ENCODE data around the gene IKZF3.
"Not testable (repeated sequence)": the region's sequence is repeated elsewhere in the genome, so short reads cannot be mapped to it uniquely, and the experiment has no call there.

Gene IKZF3

GRCh38 chr17:39738983-39739884, 124.9 kb downstream of the IKZF3 start:
- peak; percentile 61 for DNase-seq (ENCODE audit: low spot score)

- peak; percentile 69 for DNase-seq (ENCODE audit: low spot score)
Observed at GRCh38 chr17:39738568-39738901, 125.6 kb downstream of the IKZF3 start.

- DNase-seq (ENCODE audit: low spot score), result peak; percentile 89
Observed at GRCh38 chr17:39737760-39738567, 126.1 kb downstream of the IKZF3 start, which contains the start of gene GRB7. GRB7 (plus strand) TSS chr17:39737938; CDS start chr17:39742302, 4,364 bp downstream.

- DNase-seq (ENCODE audit: low spot score), result no peak
Observed at GRCh38 chr17:39737206-39737759, 126.8 kb downstream of the IKZF3 start.

GRCh38 chr17:39736319-39737165, 127.6 kb downstream of the IKZF3 start:
- DNase-seq (ENCODE audit: low spot score), result no peak

GRCh38 chr17:39735882-39736281, 128.2 kb downstream of the IKZF3 start:
- DNase-seq (ENCODE audit: low spot score), result no peak

GRCh38 chr17:39732586-39732985, 131.5 kb downstream of the IKZF3 start:
- DNase-seq (ENCODE audit: low spot score), result no peak

- peak; percentile 84 for DNase-seq (ENCODE audit: low spot score)
Observed at GRCh38 chr17:39730095-39730921, 133.8 kb downstream of the IKZF3 start, which contains the start of gene MIEN1. MIEN1 (minus strand) TSS chr17:39730532; CDS start chr17:39730495, 37 bp downstream.

GRCh38 chr17:39729280-39729851, 134.7 kb downstream of the IKZF3 start:
- DNase-seq (ENCODE audit: low spot score), result no peak

- DNase-seq (ENCODE audit: low spot score), result no peak
Observed at GRCh38 chr17:39727556-39727955, 136.6 kb downstream of the IKZF3 start.

- DNase-seq (ENCODE audit: low spot score), result no peak
Observed at GRCh38 chr17:39726617-39727016, 137.5 kb downstream of the IKZF3 start.

- DNase-seq (ENCODE audit: low spot score), result not testable (repeated sequence)
Observed at GRCh38 chr17:39725923-39726322, 138.2 kb downstream of the IKZF3 start.

- DNase-seq (ENCODE audit: low spot score), result no peak
Observed at GRCh38 chr17:39724731-39725130, 139.4 kb downstream of the IKZF3 start.

- no peak for DNase-seq (ENCODE audit: low spot score)
Observed at GRCh38 chr17:39722965-39723848, 140.9 kb downstream of the IKZF3 start.

- DNase-seq (ENCODE audit: low spot score), result no peak
Observed at GRCh38 chr17:39722104-39722503, 142.0 kb downstream of the IKZF3 start.

GRCh38 chr17:39719563-39720355, 144.4 kb downstream of the IKZF3 start:
- no peak for DNase-seq (ENCODE audit: low spot score)

- DNase-seq (ENCODE audit: low spot score), result no peak
Observed at GRCh38 chr17:39717660-39718059, 146.5 kb downstream of the IKZF3 start.

- DNase-seq (ENCODE audit: low spot score), result no peak
Observed at GRCh38 chr17:39716879-39717536, 147.1 kb downstream of the IKZF3 start.
